Measurements from ENCODE around the gene MAD1L1.

- TF ChIP-seq ATF2 (CRISPR knock-in tag; IDR thresholded peaks at IDR 0.05; ENCODE audit: borderline replicate concordance, low read depth) (no peak), GRHL2 (CRISPR knock-in tag; IDR thresholded peaks at IDR 0.05; ENCODE audit: insufficient replicate concordance, severe bottlenecking) (no peak), ATF6 (CRISPR knock-in tag; IDR thresholded peaks at IDR 0.05) (no peak), CTCF (IDR thresholded peaks at IDR 0.05) (no peak), KAT7 (CRISPR knock-in tag; IDR thresholded peaks at IDR 0.05; ENCODE audit: borderline replicate concordance) (no peak), SOX15 (CRISPR knock-in tag; IDR thresholded peaks at IDR 0.05) (no peak), FOXK1 (CRISPR knock-in tag; IDR thresholded peaks at IDR 0.05) (no peak), E2F4 (CRISPR knock-in tag; IDR thresholded peaks at IDR 0.05; ENCODE audit: borderline replicate concordance, low read depth) (no peak)
Measured at GRCh38 chr7:1925349-1925748, 307.4 kb downstream of the MAD1L1 start.
